Prostate gland (tissue), 2 donors: ENCODE data around the gene RNF19B.

Experiments used
- POLR2A ChIP-seq: fragments of 450-650 bp; IDR thresholded peaks from one replicate; pipeline ENCODE4 v1.6.1; 2016; ENCODE audit warnings: antibody characterized with exemption, mild to moderate bottlenecking
- POLR2AphosphoS5 ChIP-seq: sonication (generic); formaldehyde crosslinking; IDR thresholded peaks from one replicate; pipeline ENCODE4 v1.6.1; 2017; ENCODE audit warnings: antibody characterized with exemption
- TF ChIP-seq, protein P1 (sequence below), 4 experiments: fragments of 200-600 bp in 2 of 4; fragments of 450-650 bp in 2 of 4; sonication (generic) in 2 of 4; IDR thresholded peaks; 1 replicate in 3 of 4; 2 replicates in 1 of 4; pipeline ENCODE4 v1.5.1; 2016 to 2019; ENCODE audit warnings: antibody characterized with exemption in 4 of 4, mild to moderate bottlenecking in 2 of 4, moderate library complexity in 2 of 4

DNA sequence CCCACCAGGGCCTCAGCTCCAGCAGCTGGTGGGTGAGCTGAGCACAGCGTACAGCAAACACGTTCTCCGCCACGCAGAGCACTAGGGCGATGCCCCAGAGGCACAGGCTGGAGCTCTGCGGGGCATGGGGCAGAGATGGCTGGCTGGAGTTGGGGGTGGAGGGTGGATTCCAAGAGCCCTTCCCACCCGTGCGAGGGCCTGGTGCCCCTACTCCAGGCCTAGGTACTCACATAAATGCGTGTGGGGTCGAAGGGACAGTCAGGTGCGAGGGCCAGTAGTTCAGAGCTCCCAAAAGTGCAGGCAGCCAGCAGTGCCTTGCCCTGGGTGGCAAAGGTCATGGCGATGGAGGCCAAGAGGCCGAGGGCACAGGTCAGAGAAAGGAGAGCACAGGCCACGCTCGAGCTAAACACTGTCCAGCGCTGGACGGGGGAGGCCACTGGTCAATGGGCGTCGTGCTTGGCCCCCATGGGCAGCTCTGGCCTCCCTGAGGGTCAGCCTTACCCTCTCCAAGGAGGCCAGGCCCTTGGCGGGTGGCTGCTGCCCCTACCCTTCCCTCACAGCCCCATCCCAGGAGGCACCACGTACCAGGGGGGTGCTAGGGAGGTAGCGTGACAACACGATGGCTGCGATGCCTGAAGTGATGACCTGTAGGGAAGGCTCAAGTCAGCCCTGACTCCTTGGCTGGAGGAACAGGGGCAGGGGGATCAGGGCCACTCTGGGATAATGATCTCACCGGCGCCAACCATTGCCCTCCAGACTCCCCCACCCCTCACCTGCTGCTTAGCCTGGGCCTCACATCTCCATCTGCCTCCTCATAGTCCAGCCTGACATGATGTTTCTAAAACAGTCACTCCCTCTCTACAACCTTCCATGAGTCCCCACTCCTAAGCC is 69.0 kb downstream of the RNF19B start:
- TF ChIP-seq POLR2AphosphoS5 (no peak), POLR2A (no peak)
- TF ChIP-seq, protein P1, sequence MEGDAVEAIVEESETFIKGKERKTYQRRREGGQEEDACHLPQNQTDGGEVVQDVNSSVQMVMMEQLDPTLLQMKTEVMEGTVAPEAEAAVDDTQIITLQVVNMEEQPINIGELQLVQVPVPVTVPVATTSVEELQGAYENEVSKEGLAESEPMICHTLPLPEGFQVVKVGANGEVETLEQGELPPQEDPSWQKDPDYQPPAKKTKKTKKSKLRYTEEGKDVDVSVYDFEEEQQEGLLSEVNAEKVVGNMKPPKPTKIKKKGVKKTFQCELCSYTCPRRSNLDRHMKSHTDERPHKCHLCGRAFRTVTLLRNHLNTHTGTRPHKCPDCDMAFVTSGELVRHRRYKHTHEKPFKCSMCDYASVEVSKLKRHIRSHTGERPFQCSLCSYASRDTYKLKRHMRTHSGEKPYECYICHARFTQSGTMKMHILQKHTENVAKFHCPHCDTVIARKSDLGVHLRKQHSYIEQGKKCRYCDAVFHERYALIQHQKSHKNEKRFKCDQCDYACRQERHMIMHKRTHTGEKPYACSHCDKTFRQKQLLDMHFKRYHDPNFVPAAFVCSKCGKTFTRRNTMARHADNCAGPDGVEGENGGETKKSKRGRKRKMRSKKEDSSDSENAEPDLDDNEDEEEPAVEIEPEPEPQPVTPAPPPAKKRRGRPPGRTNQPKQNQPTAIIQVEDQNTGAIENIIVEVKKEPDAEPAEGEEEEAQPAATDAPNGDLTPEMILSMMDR (IDR thresholded peaks at IDR 0.05) = no peak
